Subcutaneous adipose tissue (tissue), 4 donors: ENCODE data around the gene TM4SF4. TPM values are rescaled to one million over a fixed set of nuclear protein-coding genes. Genes with fewer than 3 reads are reported as not detected.

Experiments used
- CTCF ChIP-seq: fragments of 450-650 bp; IDR thresholded peaks from one replicate; pipeline ENCODE4 v1.5.1; 2016; ENCODE audit warnings: low read depth, mild to moderate bottlenecking, control low read depth, antibody characterized with exemption, moderate library complexity
- total RNA-seq, 4 donors: library from RNA; depleted of rRNA; stranded (reverse); fragments of >200 nt; gene quantifications; one replicate each; pipeline ENCODE4 v1.1.0, GENCODE V29; 2016

The TM4SF4 gene
- total RNA-seq, 4 donors from 2014 or later = not detected

GRCh38 chr3:149494759-149495580 lies 20.5 kb downstream of the TM4SF4 start:
- no peak for TF ChIP-seq CTCF

DNA sequence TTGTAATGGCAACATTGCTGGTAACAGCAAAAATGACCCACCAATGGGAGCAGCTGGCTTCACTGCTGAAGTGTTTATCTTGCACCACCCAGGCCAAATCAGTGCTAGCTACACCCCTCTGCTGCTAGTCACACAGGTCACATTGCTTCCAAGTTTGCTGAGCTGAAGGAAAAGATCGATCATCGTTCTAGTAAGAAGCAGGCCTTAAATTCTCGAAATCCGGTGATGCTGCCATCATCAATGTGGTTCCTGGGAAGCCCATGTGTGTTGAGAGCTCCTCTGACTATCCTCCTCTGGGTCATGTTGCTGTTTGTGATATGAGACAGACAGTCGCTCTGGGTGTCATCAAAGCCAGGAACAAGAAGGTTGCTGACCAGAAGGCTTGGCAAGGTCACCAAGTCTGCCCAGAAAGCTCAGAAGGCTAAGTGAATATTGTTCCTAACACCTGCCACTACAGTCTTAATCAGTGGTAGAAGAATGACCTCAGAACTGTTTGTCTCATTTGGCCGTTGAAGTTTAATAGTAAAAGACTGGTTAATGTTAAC lies 21.2 kb downstream of the TM4SF4 start:
- no peak for TF ChIP-seq CTCF

DNA sequence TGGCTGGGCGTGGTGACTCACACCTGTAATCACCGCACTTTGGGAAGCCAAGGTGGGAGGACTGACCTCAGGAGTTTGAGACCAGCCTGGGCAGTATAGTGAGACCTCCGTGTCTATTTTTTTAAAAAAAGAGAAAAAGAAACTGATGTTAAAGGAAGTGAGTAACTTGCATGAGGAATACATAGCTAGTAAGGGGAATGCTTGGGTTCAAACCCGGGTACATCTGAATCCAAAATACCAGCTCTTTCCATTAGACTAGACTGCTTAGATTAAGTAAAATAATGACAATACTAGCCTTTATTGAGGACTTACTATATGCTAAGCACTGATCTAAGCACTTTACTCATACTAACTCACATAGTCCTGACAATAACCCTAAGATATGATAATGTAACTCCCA lies 22.4 kb downstream of the TM4SF4 start:
- TF ChIP-seq CTCF = no peak

GRCh38 chr3:149497966-149498670 lies 23.6 kb downstream of the TM4SF4 start:
- TF ChIP-seq CTCF = no peak

GRCh38 chr3:149501524-149501923 lies 27.0 kb downstream of the TM4SF4 start:
- TF ChIP-seq CTCF = no peak

DNA sequence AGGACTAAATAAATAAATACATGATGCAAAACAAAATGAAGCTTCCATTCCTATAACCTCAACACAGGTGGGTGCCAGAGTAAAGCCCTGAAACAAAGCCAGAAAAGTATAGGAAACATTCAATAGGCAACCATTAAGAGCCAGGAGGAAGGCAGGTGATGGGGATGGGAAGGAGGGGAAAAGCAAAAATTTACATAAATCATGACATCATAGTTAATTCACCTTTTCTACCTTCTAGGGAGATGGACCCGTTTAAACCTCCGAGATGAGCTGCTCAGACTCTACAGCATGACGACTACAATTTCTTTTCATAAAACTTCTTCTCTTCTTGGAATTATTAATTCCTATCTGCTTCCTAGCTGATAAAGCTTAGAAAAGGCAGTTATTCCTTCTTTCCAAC lies 27.9 kb downstream of the TM4SF4 start:
- no peak for TF ChIP-seq CTCF

DNA sequence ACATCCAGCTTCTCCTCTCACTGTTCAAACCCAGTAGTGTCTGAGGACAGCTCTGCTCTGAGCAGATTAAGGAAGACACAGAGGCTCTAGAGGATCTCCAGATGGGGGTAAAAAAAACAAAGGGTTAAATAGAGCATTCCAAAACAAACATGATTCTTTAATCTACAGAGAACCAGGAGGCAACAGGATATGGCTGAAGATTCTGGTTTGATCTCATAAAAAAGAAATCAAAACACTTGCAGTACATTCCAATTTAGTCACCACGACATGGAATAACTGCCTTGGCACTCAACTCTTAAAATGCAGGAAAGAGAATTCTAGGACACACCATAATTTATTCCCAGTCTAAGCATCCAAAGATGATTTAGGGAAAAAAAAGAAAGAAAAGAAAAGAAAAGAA lies 32.0 kb downstream of the TM4SF4 start:
- no peak for TF ChIP-seq CTCF
